Measurements from ENCODE around the gene CADM2.
"Not testable (repeated sequence)": the region's sequence is repeated elsewhere in the genome, so short reads cannot be mapped to it uniquely, and the experiment has no call there.

CADM2 gene

GRCh38 chr3:85481411-85482212, 522.8 kb downstream of the CADM2 start:
- no peak for DNase-seq (ENCODE audit: low read depth)

GRCh38 chr3:85482213-85482490, 523.4 kb downstream of the CADM2 start:
- no peak for DNase-seq (ENCODE audit: low read depth)

GRCh38 chr3:85483986-85484385, 525.2 kb downstream of the CADM2 start:
- no peak for DNase-seq (ENCODE audit: low read depth)

- no peak for DNase-seq (ENCODE audit: low read depth)
Observed at GRCh38 chr3:85487375-85487774, 528.6 kb downstream of the CADM2 start.

- DNase-seq (ENCODE audit: low read depth) = no peak
Observed at GRCh38 chr3:85495602-85496001, 536.8 kb downstream of the CADM2 start.

- DNase-seq (ENCODE audit: low read depth) = no peak
Observed at GRCh38 chr3:85498177-85498576, 539.4 kb downstream of the CADM2 start.

- no peak for DNase-seq (ENCODE audit: low read depth)
Observed at GRCh38 chr3:85502148-85502875, 543.5 kb downstream of the CADM2 start.

GRCh38 chr3:85504129-85504784, 545.5 kb downstream of the CADM2 start:
- not testable (repeated sequence) for DNase-seq (ENCODE audit: low read depth)

GRCh38 chr3:85504785-85505511, 546.2 kb downstream of the CADM2 start:
- DNase-seq (ENCODE audit: low read depth) = not testable (repeated sequence)

GRCh38 chr3:85507052-85507451, 548.3 kb downstream of the CADM2 start:
- DNase-seq (ENCODE audit: low read depth) = not testable (repeated sequence)

GRCh38 chr3:85508659-85509058, 549.9 kb downstream of the CADM2 start:
- no peak for DNase-seq (ENCODE audit: low read depth)

GRCh38 chr3:85516146-85516545, 557.4 kb downstream of the CADM2 start:
- no peak for DNase-seq (ENCODE audit: low read depth)

GRCh38 chr3:85524104-85524503, 565.3 kb downstream of the CADM2 start:
- no peak for DNase-seq (ENCODE audit: low read depth)

- no peak for DNase-seq (ENCODE audit: low read depth)
Observed at GRCh38 chr3:85525264-85525663, 566.5 kb downstream of the CADM2 start.

- DNase-seq (ENCODE audit: low read depth) = no peak
Observed at GRCh38 chr3:85533586-85533985, 574.8 kb downstream of the CADM2 start.

GRCh38 chr3:85535517-85535916, 576.7 kb downstream of the CADM2 start:
- DNase-seq (ENCODE audit: low read depth) = no peak

- no peak for DNase-seq (ENCODE audit: low read depth)
Observed at GRCh38 chr3:85539232-85539631, 580.4 kb downstream of the CADM2 start.

- no peak for DNase-seq (ENCODE audit: low read depth)
Observed at GRCh38 chr3:85554153-85554552, 595.4 kb downstream of the CADM2 start.

- no peak for DNase-seq (ENCODE audit: low read depth)
Observed at GRCh38 chr3:85560088-85560785, 601.4 kb downstream of the CADM2 start.

- DNase-seq (ENCODE audit: low read depth) = no peak
Observed at GRCh38 chr3:85567071-85567676, 608.4 kb downstream of the CADM2 start.

- DNase-seq (ENCODE audit: low read depth) = no peak
Observed at GRCh38 chr3:85570819-85571218, 612.0 kb downstream of the CADM2 start.
